Adrenal gland (tissue), 5 donors: ENCODE data around the gene CMYA5.
"Not testable (repeated sequence)": the region's sequence is repeated elsewhere in the genome, so short reads cannot be mapped to it uniquely, and the experiment has no call there.

ENCODE experiments used
- POLR2A ChIP-seq, 2 donors: fragments of 450-650 bp; IDR thresholded peaks; one replicate each; pipeline ENCODE4 v1.6.1; 2017; ENCODE audit warnings: antibody characterized with exemption in 2 of 2, mild to moderate bottlenecking in 2 of 2, moderate library complexity in 1 of 2
- TF ChIP-seq, protein P1 (sequence below), 6 experiments: fragments of 450-650 bp in 4 of 6; fragments of 200-600 bp in 2 of 6; sonication (generic) in 1 of 6; IDR thresholded peaks; 1 replicate in 5 of 6; 2 replicates in 1 of 6; pipeline versions ENCODE4 v1.5.1 to v1.8.0; 2016 to 2021; ENCODE audit warnings: antibody characterized with exemption in 6 of 6, mild to moderate bottlenecking in 2 of 6, moderate library complexity in 1 of 6
- donor health status: DM: no; HTN: no; CAD: no.

GRCh38 chr5:79682102-79682501 lies 7.5 kb upstream of the CMYA5 start:
- TF ChIP-seq, protein P1, sequence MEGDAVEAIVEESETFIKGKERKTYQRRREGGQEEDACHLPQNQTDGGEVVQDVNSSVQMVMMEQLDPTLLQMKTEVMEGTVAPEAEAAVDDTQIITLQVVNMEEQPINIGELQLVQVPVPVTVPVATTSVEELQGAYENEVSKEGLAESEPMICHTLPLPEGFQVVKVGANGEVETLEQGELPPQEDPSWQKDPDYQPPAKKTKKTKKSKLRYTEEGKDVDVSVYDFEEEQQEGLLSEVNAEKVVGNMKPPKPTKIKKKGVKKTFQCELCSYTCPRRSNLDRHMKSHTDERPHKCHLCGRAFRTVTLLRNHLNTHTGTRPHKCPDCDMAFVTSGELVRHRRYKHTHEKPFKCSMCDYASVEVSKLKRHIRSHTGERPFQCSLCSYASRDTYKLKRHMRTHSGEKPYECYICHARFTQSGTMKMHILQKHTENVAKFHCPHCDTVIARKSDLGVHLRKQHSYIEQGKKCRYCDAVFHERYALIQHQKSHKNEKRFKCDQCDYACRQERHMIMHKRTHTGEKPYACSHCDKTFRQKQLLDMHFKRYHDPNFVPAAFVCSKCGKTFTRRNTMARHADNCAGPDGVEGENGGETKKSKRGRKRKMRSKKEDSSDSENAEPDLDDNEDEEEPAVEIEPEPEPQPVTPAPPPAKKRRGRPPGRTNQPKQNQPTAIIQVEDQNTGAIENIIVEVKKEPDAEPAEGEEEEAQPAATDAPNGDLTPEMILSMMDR (IDR thresholded peaks at IDR 0.05), result not testable (repeated sequence)
- TF ChIP-seq POLR2A (IDR thresholded peaks at IDR 0.05), result not testable (repeated sequence)
